ENCODE data around the gene SPDEF.
A peak's percentile ranks its signal among the peaks of the same experiment; 100 is the strongest.

SPDEF gene

GRCh38 chr6:34523441-34524206 lies 32.5 kb downstream of the SPDEF start:
- no peak for DNase-seq (ENCODE audit: low read depth in 2 of 2)
- no peak overlapping the region for H3K4me3 ChIP-seq (replicated peaks in 1 of 2; ENCODE audit: low read depth in 2 of 2, low read length in 2 of 2)
- no peak for TF ChIP-seq CTCF (IDR thresholded peaks at IDR 0.05; ENCODE audit: low read depth, low read length)

GRCh38 chr6:34522761-34523160 lies 33.4 kb downstream of the SPDEF start:
- DNase-seq (ENCODE audit: low read depth in 2 of 2): no peak
- TF ChIP-seq CTCF (IDR thresholded peaks at IDR 0.05; ENCODE audit: low read depth, low read length): no peak

GRCh38 chr6:34521463-34522285 lies 34.5 kb downstream of the SPDEF start:
- TF ChIP-seq CTCF (IDR thresholded peaks at IDR 0.05; ENCODE audit: low read depth, low read length): no peak
- DNase-seq (ENCODE audit: low read depth in 2 of 2): no peak
- H3K4me3 ChIP-seq (replicated peaks in 1 of 2; ENCODE audit: low read depth in 2 of 2, low read length in 2 of 2): no peak overlapping the region

More at GRCh38 chr6:34522761-34523160, 33.4 kb downstream of the SPDEF start:
- no peak overlapping the region for H3K4me3 ChIP-seq (replicated peaks in 1 of 2; ENCODE audit: low read depth in 2 of 2, low read length in 2 of 2)

- no peak overlapping the region for H3K4me3 ChIP-seq (replicated peaks in 1 of 2; ENCODE audit: low read depth in 2 of 2, low read length in 2 of 2)
- DNase-seq (ENCODE audit: low read depth in 2 of 2): peak in 1 of 2 donors; percentile 11
- TF ChIP-seq CTCF (IDR thresholded peaks at IDR 0.05; ENCODE audit: low read depth, low read length): no peak
Measured at GRCh38 chr6:34520645-34521462, 35.3 kb downstream of the SPDEF start.

- H3K4me3 ChIP-seq (replicated peaks in 1 of 2; ENCODE audit: low read depth in 2 of 2, low read length in 2 of 2): no peak overlapping the region
- TF ChIP-seq CTCF (IDR thresholded peaks at IDR 0.05; ENCODE audit: low read depth, low read length): no peak
- no peak for DNase-seq (ENCODE audit: low read depth in 2 of 2)
Measured at GRCh38 chr6:34519971-34520644, 36.0 kb downstream of the SPDEF start.

Data from cardiac fibroblast (primary cell).